A549 (cell line): Measurements from ENCODE around the gene NCBP2.

Source experiments
- CHD2 ChIP-seq: fragments of 150-350 bp; IDR thresholded peaks from 2 replicates; pipeline ENCODE4 v1.6.1; 2014; ENCODE audit warnings: low read length; ENCODE audit not compliant: partially characterized antibody
- CTCF ChIP-seq: fragments of >200 bp; sonication (Bioruptor Twin); formaldehyde crosslinking; IDR thresholded peaks from 3 replicates; pipeline ENCODE4 v1.5.1; 2016
- HDAC2 ChIP-seq: fragments of 200-600 bp; sonication (generic); IDR thresholded peaks from 2 replicates; pipeline ENCODE4 v1.6.1; 2016
- JUNB ChIP-seq: fragments of >200 bp; sonication (Bioruptor Twin); formaldehyde crosslinking; IDR thresholded peaks from 2 replicates; pipeline ENCODE4 v1.6.1; 2016
- POLR2A ChIP-seq: IDR thresholded peaks from 2 replicates; pipeline ENCODE4 v1.6.1; 2012; ENCODE audit warnings: mild to moderate bottlenecking, low read length
- RAD21 ChIP-seq, 2 experiments: fragments of >200 bp in 1 of 2; sonication (Bioruptor Twin) in 1 of 2; formaldehyde crosslinking in 1 of 2; IDR thresholded peaks in 1 of 2; conservative IDR thresholded peaks in 1 of 2; 2 replicates in 1 of 2; 3 replicates in 1 of 2; pipeline ENCODE4 v1.6.1; 2012 to 2018; ENCODE audit warnings: inconsistent platforms in 1 of 2
- RFX5 ChIP-seq: fragments of 450-650 bp; IDR thresholded peaks from 2 replicates; pipeline ENCODE4 v1.7.1; 2014; ENCODE audit warnings: antibody characterized with exemption, mild to moderate bottlenecking, moderate library complexity

- no peak for TF ChIP-seq CTCF
- TF ChIP-seq CHD2 = no peak
- no peak for TF ChIP-seq POLR2A
- TF ChIP-seq HDAC2 = no peak
- TF ChIP-seq JUNB = no peak
- TF ChIP-seq RFX5 = no peak
- TF ChIP-seq RAD21 (conservative IDR thresholded peaks at IDR 0.05 in 1 of 2, IDR thresholded peaks at IDR 0.05 in 1 of 2) = no peak
Observed at GRCh38 chr3:196962108-196962929, 20.0 kb upstream of the NCBP2 start.
